BLaER1 (cell line): Measurements from ENCODE around the gene BORCS5.
A peak's percentile ranks its signal among the peaks of the same experiment; 100 is the strongest.

Experiments
- H3K27ac ChIP-seq: shearing (Covaris generic); formaldehyde crosslinking; 2 replicates; pipeline ENCODE4 v1.8.1; 2022
- H3K27me3 ChIP-seq: shearing (Covaris generic); formaldehyde crosslinking; 2 replicates; pipeline ENCODE4 v1.8.1; 2022
- H3K36me3 ChIP-seq: shearing (Covaris generic); formaldehyde crosslinking; 2 replicates; pipeline ENCODE4 v1.8.1; 2022
- H3K4me1 ChIP-seq: shearing (Covaris generic); formaldehyde crosslinking; 2 replicates; pipeline ENCODE4 v1.8.1; 2022
- H3K4me2 ChIP-seq: shearing (Covaris generic); formaldehyde crosslinking; 2 replicates; pipeline ENCODE4 v1.8.1; 2022
- H3K4me3 ChIP-seq: shearing (Covaris generic); formaldehyde crosslinking; 2 replicates; pipeline ENCODE4 v1.8.1; 2022
- H3K9ac ChIP-seq: shearing (Covaris generic); formaldehyde crosslinking; 2 replicates; pipeline ENCODE4 v1.8.1; 2022
- H3K9me3 ChIP-seq: shearing (Covaris generic); formaldehyde crosslinking; 2 replicates; pipeline ENCODE4 v1.8.1; 2022
- H4K20me1 ChIP-seq: shearing (Covaris generic); formaldehyde crosslinking; 2 replicates; pipeline ENCODE4 v1.8.1; 2022
- Cebpa-rat ChIP-seq: shearing (Covaris generic); IDR thresholded peaks from 2 replicates; pipeline ENCODE4 v1.8.1; 2022

Gene BORCS5

DNA sequence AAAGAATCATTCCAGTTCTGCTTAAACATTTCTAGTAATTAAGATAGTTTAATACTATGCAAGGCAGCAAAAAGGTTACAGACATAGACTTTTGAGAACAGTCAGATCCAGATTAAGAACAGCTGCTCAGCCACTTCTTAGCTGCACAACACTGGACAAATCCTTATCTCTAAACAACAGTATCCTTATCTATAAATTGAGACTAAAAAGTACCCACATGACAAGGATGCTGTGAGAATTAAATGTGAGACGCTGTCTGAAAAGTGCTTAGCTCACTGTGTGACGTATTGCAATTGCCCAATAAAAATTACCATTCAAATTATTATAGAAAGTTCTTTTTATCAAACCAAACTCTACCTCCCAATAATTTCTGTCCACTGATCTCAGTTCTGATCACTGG is 35.5 kb downstream of the BORCS5 start:
- no peak for TF ChIP-seq Cebpa-rat

DNA sequence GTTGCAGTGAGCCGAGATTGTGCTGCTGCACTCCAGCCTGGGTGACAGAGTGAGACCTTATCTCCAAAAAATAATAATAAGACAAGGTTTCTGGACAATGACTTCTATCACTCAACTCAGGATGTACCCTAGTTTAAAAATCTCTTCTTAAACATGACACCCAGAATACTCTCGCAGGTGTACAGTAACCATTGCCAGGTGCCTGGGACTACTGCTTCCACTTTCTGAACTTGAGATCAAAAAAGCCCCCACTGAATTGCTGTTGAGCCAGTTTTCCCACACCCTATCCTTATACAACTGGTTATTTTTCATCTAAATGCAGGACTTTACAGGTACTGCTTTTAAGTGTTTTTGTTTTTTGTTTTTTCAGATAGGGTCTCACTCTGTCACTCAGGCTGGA is 36.3 kb downstream of the BORCS5 start:
- no peak overlapping the region for H3K4me2 ChIP-seq
- no peaks in the 10 kb centered on the region for H4K20me1 ChIP-seq
- no peak overlapping the region for H3K9ac ChIP-seq
- no peaks in the 10 kb centered on the region for H3K27me3 ChIP-seq
- TF ChIP-seq Cebpa-rat, result no peak
- no peak overlapping the region for H3K27ac ChIP-seq
- peaks cover 5% of the 10 kb centered on the region; the same call in 1 of the 2 replicates for H3K4me1 ChIP-seq
- 0 out of 2 replicates have a peak, but pooled peaks cover 4% of the 10 kb centered on the region for H3K9me3 ChIP-seq
- no peaks in the 10 kb centered on the region for H3K36me3 ChIP-seq
- H3K4me3 ChIP-seq, result no peak overlapping the region

More for the DNA sequence above, 35.5 kb downstream of the BORCS5 start:
- no peaks in the 10 kb centered on the region for H3K36me3 ChIP-seq
- H3K4me1 ChIP-seq, result peaks cover 5% of the 10 kb centered on the region; the same call in 1 of the 2 replicates
- H3K9me3 ChIP-seq, result 0 out of 2 replicates have a peak, but pooled peaks cover 4% of the 10 kb centered on the region
- H3K27me3 ChIP-seq, result no peaks in the 10 kb centered on the region
- H3K4me3 ChIP-seq, result no peak overlapping the region
- H4K20me1 ChIP-seq, result no peaks in the 10 kb centered on the region
- no peak overlapping the region for H3K9ac ChIP-seq
- H3K27ac ChIP-seq, result no peak overlapping the region
- H3K4me2 ChIP-seq, result no peak overlapping the region

DNA sequence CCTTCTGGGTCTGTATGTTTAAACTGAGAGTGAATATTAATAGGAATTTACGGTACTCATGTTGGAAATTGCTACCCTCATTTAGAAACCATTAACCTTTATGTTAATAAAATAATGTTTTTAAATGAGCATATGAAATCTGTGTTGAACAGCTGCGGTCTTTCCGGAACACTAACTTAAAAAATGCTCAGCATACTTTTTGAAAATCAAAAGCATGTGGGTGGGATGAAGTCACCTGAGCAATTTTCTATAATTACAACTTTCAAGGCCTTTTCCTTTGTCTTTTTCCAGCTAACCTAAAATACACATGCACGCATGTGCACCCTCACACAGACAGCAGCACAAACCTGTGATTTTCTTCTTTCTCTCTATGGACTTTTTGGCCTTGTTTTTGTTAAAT is 39.8 kb downstream of the BORCS5 start:
- no peaks in the 10 kb centered on the region for H3K4me1 ChIP-seq
- H3K4me2 ChIP-seq, result no peak overlapping the region
- TF ChIP-seq Cebpa-rat, result no peak
- no peaks in the 10 kb centered on the region for H4K20me1 ChIP-seq
- no peak overlapping the region for H3K9ac ChIP-seq
- no peaks in the 10 kb centered on the region for H3K9me3 ChIP-seq
- H3K4me3 ChIP-seq, result no peak overlapping the region
- H3K27ac ChIP-seq, result no peak overlapping the region
- no peaks in the 10 kb centered on the region for H3K27me3 ChIP-seq
- no peaks in the 10 kb centered on the region for H3K36me3 ChIP-seq

DNA sequence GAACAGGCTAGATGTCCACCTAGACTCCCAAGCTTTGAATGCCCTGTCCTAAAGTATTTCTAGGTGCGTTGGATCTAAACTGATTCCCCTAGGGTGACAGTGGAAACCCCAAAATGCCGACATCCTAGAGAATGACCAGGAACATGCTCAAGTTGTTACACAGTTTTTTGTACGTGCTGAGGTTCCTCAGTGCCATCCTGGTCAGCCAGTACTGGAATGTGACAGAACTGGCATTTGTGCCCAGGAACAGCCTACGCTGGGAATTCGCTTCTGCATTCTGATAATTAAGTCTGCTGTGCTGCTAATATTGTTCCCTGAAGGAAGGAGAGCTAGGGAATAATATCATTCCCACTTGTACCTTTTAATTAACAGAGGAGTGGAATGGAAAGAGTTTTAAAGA is 40.3 kb downstream of the BORCS5 start:
- no peaks in the 10 kb centered on the region for H4K20me1 ChIP-seq
- no peaks in the 10 kb centered on the region for H3K27me3 ChIP-seq
- H3K4me1 ChIP-seq, result no peaks in the 10 kb centered on the region
- no peaks in the 10 kb centered on the region for H3K9me3 ChIP-seq
- no peak for TF ChIP-seq Cebpa-rat
- H3K9ac ChIP-seq, result no peak overlapping the region
- H3K36me3 ChIP-seq, result no peaks in the 10 kb centered on the region
- H3K4me2 ChIP-seq, result no peak overlapping the region
- no peak overlapping the region for H3K27ac ChIP-seq
- no peak overlapping the region for H3K4me3 ChIP-seq

DNA sequence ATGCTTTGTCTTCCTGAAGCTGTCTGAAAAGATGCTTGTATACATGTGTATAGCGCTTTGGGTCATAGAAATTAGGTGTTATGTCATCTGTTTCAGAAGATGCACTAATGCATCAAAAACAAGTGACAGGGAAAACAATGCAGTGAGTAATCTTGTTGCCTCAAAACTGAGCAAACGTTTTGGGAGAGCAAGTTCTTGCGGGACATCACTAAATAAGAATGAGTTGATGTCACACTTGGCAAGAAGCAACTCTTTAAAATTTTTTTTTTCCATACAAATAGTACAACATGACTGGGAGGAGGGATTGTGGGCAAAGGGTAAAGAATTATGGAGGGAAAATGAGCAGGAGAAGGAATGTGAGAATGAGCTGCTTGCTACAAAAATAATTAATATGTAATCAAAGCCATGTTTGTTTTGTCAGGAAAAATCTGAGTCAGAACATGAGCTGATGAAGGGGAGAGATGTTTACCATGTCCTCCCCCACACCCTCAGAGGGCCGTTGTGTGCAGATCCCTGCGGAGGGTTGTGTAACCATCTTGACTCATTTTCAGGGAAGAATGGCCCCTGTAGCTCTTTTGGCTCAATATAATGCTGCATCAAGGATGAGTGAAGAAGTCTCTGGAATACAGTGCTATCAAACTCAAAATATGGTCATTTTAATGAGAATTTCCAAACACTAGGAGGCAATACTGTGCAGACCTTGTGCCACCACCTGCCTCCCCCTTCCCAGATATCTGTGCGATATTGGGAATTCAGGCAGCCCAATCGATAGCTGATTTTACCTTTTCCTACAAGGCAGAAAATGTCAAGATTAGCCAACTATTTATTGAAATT is 41.4 kb downstream of the BORCS5 start:
- no peaks in the 10 kb centered on the region for H3K36me3 ChIP-seq
- H3K4me3 ChIP-seq, result no peak overlapping the region
- TF ChIP-seq Cebpa-rat, result no peak
- no peaks in the 10 kb centered on the region for H3K27me3 ChIP-seq
- no peaks in the 10 kb centered on the region for H4K20me1 ChIP-seq
- peaks cover 5% of the 10 kb centered on the region for H3K4me1 ChIP-seq
- no peaks in the 10 kb centered on the region for H3K9me3 ChIP-seq
- no peak overlapping the region for H3K4me2 ChIP-seq
- no peak overlapping the region for H3K9ac ChIP-seq
- H3K27ac ChIP-seq, result no peak overlapping the region

DNA sequence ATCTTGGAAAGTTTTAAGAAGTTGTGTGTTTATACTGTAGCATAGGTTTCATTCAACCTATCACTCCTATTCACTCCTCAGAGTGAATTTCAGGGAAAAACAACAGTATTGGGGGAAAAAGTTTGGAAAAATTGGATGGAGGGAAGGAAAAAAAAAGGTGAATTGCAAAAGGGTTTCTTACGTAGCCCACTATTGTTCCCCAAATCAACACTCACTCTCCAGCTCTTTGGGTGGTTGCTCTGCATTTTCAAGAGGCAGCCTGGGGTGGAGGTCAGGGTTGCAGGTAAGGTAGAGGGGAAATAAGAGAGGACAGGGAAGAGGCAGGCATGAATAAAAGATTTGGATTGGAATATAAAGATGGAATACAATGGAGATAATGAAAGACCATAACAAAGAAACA is 42.3 kb downstream of the BORCS5 start:
- no peak overlapping the region for H3K4me2 ChIP-seq
- H3K4me3 ChIP-seq, result no peak overlapping the region
- H3K9me3 ChIP-seq, result no peaks in the 10 kb centered on the region
- H3K36me3 ChIP-seq, result no peaks in the 10 kb centered on the region
- peaks cover 9% of the 10 kb centered on the region for H3K4me1 ChIP-seq
- no peak overlapping the region for H3K9ac ChIP-seq
- H4K20me1 ChIP-seq, result no peaks in the 10 kb centered on the region
- no peak for TF ChIP-seq Cebpa-rat
- no peaks in the 10 kb centered on the region for H3K27me3 ChIP-seq
- no peak overlapping the region for H3K27ac ChIP-seq

DNA sequence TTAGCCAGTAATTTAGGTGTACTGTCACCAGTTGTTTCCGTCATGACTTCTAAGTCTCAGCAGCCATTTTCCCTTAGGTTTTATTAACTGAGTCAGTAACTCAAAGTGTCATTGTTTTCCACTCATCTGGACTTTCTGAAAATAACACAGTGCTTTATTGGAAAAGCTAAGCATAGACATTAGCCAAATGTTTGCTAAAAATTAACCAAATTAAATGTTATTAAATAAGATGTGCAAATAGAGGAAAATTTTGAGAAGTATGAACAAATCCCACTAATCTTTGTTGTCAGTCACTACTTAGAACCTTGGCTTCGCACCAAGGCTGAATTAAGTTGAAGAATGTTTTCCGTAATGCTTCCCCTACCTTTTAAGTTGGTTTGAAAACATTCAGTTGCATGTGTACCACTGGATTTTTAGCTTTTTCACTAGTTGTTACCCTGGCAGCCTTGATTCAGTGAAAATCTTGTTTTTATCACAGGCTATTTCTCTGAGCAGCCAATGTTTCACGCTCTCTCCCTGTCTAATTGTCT is 43.0 kb downstream of the BORCS5 start:
- no peak for TF ChIP-seq Cebpa-rat
- H3K27ac ChIP-seq, result no peak overlapping the region
- H3K4me3 ChIP-seq, result no peak overlapping the region
- no peaks in the 10 kb centered on the region for H3K9me3 ChIP-seq
- H3K4me2 ChIP-seq, result no peak overlapping the region
- H3K36me3 ChIP-seq, result no peaks in the 10 kb centered on the region
- peaks cover 9% of the 10 kb centered on the region for H3K4me1 ChIP-seq
- no peaks in the 10 kb centered on the region for H3K27me3 ChIP-seq
- H4K20me1 ChIP-seq, result no peaks in the 10 kb centered on the region
- no peak overlapping the region for H3K9ac ChIP-seq

DNA sequence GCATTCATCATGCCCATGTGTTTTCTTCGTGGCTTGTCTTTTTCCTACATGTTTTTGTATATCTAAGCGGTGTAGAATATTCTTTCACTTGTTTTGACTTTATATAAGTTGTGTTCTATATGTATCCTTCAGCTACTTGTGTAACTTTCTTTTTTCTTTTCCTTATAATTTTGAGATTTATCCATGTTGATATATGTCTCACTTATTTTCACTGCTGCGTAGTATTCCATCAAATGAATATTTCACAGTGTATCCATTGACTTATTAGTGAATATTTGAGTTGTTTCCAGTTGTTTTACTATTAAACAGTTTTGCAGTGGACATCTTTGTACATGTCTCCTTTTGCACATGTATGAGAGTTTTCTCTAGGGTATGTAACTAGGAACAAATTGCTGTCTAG is 43.9 kb downstream of the BORCS5 start:
- H3K4me1 ChIP-seq, result peaks cover 9% of the 10 kb centered on the region
- H3K9ac ChIP-seq, result no peak overlapping the region
- no peaks in the 10 kb centered on the region for H3K36me3 ChIP-seq
- H3K4me2 ChIP-seq, result no peak overlapping the region
- H3K9me3 ChIP-seq, result no peaks in the 10 kb centered on the region
- no peak overlapping the region for H3K27ac ChIP-seq
- no peak for TF ChIP-seq Cebpa-rat
- H3K4me3 ChIP-seq, result no peak overlapping the region
- no peaks in the 10 kb centered on the region for H4K20me1 ChIP-seq
- H3K27me3 ChIP-seq, result no peaks in the 10 kb centered on the region

DNA sequence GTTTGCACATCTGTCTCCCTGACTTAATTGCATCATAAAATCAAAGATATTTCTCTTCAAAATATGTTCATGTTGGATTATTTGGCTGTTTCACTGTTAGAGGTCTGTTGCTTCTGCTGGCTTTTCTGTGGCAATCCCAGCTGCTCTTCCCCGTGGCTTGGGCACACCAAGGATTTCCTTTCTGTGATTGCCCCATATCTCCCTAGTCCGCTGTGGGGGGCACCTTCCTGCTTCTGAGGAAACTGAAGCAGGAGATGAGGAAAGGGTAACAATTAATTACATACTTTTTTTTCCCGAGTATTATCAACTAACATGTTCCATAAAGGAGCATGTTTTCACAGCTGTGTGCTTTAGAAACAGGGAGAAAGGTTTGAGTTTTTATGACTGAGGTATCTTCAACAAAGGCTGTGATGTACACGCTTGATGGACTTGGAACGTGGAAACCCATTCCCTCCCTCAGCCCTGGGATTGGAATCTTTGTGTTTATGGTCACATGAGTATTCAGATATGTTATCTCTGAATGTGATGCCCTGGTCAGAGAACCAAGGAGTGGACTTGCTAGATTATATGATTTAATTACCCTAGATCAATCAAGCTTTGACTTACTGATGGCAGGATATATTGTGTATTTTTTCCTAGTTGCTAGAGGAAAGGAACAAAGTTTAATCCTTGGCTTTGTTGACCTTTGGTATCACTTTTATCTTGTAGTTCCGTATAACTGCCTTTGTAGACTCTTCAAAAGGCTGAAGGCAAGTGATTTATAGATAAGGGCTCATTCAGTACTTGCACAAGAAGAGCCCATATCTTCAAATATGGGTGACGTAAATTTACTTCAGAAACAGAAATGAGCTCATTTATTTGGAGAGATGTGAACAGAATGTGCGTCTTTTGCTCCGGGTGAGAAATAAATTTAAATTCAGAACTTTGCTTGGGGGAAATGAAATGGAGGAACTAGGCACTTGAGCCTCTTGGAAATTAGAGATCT is 46.7 kb downstream of the BORCS5 start:
- TF ChIP-seq Cebpa-rat, result no peak
- Histone ChIP-seq H3K9me3 (no peaks in the 10 kb centered on the region), H3K4me2 (peak overlapping the region; percentile 23; the same call in 1 of the 2 replicates), H3K4me3 (no peak overlapping the region), H3K9ac (no peak overlapping the region), H3K27ac (no peak overlapping the region), H3K27me3 (no peaks in the 10 kb centered on the region), H3K4me1 (peaks cover 19% of the 10 kb centered on the region), H3K36me3 (no peaks in the 10 kb centered on the region), H4K20me1 (no peaks in the 10 kb centered on the region)
